ENCODE data around the gene SYAP1.
A peak's percentile ranks its signal among the peaks of the same experiment; 100 is the strongest.
"Not testable (repeated sequence)": the region's sequence is repeated elsewhere in the genome, so short reads cannot be mapped to it uniquely, and the experiment has no call there.

The SYAP1 gene

DNA sequence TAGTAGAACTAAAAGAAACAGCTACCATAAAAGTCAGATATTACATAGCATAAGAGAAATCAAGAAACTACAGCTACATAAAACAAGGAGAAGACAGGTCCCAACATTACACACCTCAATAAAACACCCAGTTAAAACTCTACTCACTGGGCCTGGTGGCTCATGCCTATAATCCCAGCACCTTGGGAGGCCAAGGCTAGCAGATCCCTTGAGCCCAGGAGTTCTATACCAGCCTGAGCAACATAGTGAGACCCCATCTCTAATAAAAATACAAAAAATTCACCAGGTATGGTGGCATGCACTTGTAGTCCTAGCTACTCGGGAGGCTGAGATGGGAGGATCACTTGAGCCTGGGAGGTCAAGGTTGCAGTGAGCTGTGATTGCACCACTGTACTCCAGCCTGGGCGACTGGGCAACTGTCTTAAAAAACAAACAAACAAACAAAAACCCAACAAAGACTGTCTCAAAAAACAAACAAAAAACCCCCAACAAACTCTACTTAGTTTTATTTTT lies 51.6 kb downstream of the SYAP1 start:
- TF ChIP-seq, protein P1, sequence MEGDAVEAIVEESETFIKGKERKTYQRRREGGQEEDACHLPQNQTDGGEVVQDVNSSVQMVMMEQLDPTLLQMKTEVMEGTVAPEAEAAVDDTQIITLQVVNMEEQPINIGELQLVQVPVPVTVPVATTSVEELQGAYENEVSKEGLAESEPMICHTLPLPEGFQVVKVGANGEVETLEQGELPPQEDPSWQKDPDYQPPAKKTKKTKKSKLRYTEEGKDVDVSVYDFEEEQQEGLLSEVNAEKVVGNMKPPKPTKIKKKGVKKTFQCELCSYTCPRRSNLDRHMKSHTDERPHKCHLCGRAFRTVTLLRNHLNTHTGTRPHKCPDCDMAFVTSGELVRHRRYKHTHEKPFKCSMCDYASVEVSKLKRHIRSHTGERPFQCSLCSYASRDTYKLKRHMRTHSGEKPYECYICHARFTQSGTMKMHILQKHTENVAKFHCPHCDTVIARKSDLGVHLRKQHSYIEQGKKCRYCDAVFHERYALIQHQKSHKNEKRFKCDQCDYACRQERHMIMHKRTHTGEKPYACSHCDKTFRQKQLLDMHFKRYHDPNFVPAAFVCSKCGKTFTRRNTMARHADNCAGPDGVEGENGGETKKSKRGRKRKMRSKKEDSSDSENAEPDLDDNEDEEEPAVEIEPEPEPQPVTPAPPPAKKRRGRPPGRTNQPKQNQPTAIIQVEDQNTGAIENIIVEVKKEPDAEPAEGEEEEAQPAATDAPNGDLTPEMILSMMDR (IDR thresholded peaks at IDR 0.05), result no peak
- TF ChIP-seq ZFX (IDR thresholded peaks at IDR 0.05; ENCODE audit: borderline replicate concordance), result no peak
- peak overlapping the region; percentile 81 for H3K27ac ChIP-seq

DNA sequence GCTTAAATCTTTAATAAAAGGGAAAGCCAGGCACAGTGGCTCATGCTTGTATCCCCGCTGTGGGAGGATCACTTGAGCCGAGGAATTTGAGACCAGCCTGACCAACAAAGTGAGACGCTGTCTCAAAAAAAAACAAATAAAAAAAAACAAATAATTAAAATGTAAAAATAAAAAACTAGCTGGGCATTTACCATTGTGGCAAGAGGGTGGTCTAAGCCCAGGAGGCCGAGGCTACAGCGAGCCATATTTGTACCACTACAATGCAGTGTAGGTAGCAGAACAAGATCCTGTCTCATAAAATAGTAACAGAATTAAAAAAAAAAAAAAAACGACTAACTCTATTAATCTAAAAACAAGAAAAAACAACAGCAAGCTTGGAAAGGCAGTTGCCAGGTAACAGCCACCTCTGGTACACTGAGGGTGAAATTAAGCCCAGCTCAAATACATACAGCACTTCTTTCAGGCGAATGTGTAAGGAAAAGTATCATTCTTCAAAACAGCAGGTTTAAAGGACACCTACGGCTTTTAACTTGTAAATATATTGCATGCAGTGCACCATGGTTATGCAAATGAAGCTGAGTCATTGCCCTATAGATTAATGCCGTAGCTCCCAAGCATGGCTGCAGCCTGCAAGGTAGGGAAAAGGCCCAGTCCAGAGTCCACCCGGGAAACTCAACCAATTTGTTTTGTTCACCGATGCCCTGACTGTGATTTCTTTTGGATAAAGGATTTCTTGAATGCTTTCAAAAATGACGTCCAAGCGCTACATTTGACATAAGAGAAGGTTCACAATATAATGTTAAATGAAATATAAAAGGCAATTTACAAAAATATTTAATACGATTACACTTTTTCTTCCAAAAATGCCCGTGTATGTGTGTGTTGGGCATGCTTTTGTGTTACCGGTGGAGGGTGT lies 52.3 kb downstream of the SYAP1 start:
- no peak for TF ChIP-seq ZFX (IDR thresholded peaks at IDR 0.05; ENCODE audit: borderline replicate concordance)
- TF ChIP-seq, protein P1 (IDR thresholded peaks at IDR 0.05), result no peak
- H3K27ac ChIP-seq, result peak overlapping the region; percentile 81

DNA sequence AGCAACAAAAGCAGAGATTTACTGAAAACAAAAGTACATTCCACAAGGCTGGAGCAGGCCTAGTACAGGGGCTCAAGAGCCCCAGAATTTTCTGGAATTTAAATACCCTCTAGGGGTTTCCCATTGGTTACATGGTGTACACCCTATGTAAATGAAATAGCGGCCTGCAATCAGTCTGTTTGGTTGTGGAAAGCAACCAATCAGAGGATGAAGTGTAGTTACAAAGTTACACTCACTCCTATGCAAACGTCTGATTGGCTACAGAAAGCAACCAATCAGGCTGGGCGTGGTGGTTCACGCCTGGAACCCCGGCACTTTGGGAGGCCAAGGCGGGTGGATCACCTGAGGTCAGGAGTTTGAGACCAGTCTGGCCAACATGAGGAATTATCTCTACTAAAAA lies 53.0 kb downstream of the SYAP1 start:
- TF ChIP-seq ZFX (IDR thresholded peaks at IDR 0.05; ENCODE audit: borderline replicate concordance), result no peak
- TF ChIP-seq, protein P1 (IDR thresholded peaks at IDR 0.05), result no peak
- peak overlapping the region; percentile 81 for H3K27ac ChIP-seq

DNA sequence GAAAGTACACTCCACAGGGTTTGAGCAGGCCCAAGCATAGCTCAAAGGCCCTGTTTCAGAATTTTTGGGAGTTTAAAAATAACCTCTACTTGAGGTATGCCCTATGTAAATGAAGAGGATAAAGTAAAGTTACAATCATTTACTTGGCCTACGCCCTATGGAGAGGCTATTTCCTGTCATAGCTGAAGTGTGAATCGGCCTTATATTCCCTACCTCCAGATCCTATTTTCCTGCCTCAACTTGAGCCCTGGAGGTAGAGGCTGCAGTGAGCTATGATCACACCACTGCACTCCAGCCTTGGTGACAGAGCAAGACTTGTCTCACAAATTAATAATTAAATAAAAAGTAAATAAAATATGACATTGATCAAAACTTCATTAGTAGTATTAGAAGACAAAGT lies 55.3 kb downstream of the SYAP1 start:
- TF ChIP-seq, protein P1 (IDR thresholded peaks at IDR 0.05), result no peak
- no peak for TF ChIP-seq ZFX (IDR thresholded peaks at IDR 0.05; ENCODE audit: borderline replicate concordance)
- H3K27ac ChIP-seq, result no peak overlapping the region

DNA sequence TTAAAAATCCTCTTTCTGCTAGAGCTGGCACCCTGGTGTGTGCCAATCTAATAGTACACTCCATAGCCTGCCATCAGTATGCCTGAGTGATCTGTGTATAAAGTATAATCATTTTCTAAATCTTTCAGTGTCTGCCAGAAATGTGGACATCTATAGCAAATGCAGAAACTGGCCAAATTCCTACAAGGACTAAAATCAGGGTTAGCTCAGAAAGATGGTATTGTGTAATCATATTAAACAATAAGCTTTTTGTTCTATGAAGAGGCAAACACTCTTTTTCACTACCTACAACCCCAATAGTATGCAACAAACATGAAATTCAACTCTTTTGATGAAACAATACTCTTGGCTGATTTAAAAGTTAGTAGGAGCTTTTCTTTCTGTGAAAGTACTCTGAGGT lies 59.1 kb downstream of the SYAP1 start:
- no peak overlapping the region for H3K27ac ChIP-seq
- TF ChIP-seq, protein P1 (IDR thresholded peaks at IDR 0.05), result no peak
- TF ChIP-seq ZFX (IDR thresholded peaks at IDR 0.05; ENCODE audit: borderline replicate concordance), result no peak

DNA sequence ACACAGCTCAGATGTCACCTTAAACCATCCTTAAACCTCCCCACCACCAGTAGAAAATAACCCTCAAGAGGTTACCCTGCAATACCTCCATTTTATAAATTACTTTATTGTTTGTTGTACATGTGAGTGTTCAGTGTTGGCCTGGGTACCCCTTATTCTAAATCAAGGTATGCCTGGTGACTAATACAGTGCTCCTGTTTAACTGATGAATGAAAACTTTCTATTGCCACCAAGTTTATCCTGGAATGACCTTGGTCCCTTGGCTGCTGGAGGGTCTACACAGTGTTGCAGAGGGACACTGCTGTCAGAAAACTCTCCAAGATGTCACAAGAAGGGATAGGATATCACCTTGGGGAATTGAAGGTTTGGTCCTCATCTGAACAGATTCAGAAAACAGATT lies 59.6 kb downstream of the SYAP1 start:
- TF ChIP-seq, protein P1 (IDR thresholded peaks at IDR 0.05), result no peak
- TF ChIP-seq ZFX (IDR thresholded peaks at IDR 0.05; ENCODE audit: borderline replicate concordance), result no peak

DNA sequence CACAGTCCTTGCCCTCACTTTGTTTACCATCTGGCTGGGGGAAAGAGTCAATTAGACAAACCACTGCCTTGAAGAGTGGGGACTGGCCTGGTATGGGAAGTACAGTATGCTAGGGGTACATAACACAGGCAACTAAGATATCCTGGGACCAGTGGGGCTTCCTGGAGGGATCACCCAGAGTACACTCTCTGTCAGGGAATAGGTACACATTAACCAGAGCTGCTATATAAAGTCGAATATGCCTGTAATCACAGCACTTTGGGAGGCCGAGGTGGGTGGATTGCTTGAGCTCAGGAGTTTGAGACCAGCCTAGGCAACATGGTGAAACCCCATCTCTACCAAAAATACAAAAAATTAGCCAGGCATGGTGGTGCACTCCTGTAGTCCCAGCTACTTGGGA lies 60.4 kb downstream of the SYAP1 start:
- H3K27ac ChIP-seq, result not testable (repeated sequence)

More for the DNA sequence above, 59.6 kb downstream of the SYAP1 start:
- H3K27ac ChIP-seq, result no peak overlapping the region

Data from 22Rv1 (cell line).